Measurements from ENCODE around the gene PPM1F.
"Not testable (repeated sequence)": the region's sequence is repeated elsewhere in the genome, so short reads cannot be mapped to it uniquely, and the experiment has no call there.

PPM1F gene

GRCh38 chr22:21959274-21960074 is 6.8 kb upstream of the PPM1F start:
- DNase-seq = no peak

GRCh38 chr22:21958360-21959273 is 6.0 kb upstream of the PPM1F start:
- no peak for DNase-seq

GRCh38 chr22:21951931-21952465 is 650 bp downstream of the PPM1F start:
- DNase-seq = no peak

GRCh38 chr22:21951062-21951461 is 1.6 kb downstream of the PPM1F start:
- no peak for DNase-seq

GRCh38 chr22:21949948-21950347 is 2.7 kb downstream of the PPM1F start:
- no peak for DNase-seq

- DNase-seq = no peak
These were observed 3.1 kb downstream of the PPM1F start for GRCh38 chr22:21949569-21949918.

GRCh38 chr22:21948824-21949568 is 3.7 kb downstream of the PPM1F start:
- no peak for DNase-seq

- no peak for DNase-seq
These were observed 4.3 kb downstream of the PPM1F start for GRCh38 chr22:21948390-21948789.

GRCh38 chr22:21947040-21948014 is 5.3 kb downstream of the PPM1F start:
- no peak for DNase-seq

GRCh38 chr22:21946262-21946925 is 6.3 kb downstream of the PPM1F start:
- no peak for DNase-seq

GRCh38 chr22:21945453-21946261 is 7.0 kb downstream of the PPM1F start:
- no peak for DNase-seq

GRCh38 chr22:21944871-21945270 is 7.8 kb downstream of the PPM1F start:
- no peak for DNase-seq

- DNase-seq = no peak
These were observed 8.8 kb downstream of the PPM1F start for GRCh38 chr22:21943571-21944448.

- DNase-seq = no peak
These were observed 10.0 kb downstream of the PPM1F start for GRCh38 chr22:21942407-21943343.

GRCh38 chr22:21941921-21942320 is 10.7 kb downstream of the PPM1F start:
- DNase-seq = no peak

GRCh38 chr22:21940521-21940920 is 12.1 kb downstream of the PPM1F start:
- no peak for DNase-seq

- not testable (repeated sequence) for DNase-seq
These were observed 12.7 kb downstream of the PPM1F start for GRCh38 chr22:21939935-21940334.

- no peak for DNase-seq
These were observed 13.2 kb downstream of the PPM1F start for GRCh38 chr22:21939461-21939913.

Data from NCI-H2081 (cell line).